Stimulated activated CD4-positive, alpha-beta T cell treated with anti-CD3 and anti-CD28 coated beads, Interleukin-12 subunit alpha, Interleukin-12 subunit beta, amount 100 ng/mL, for 24 hours (primary cell): ENCODE measurements around the gene GRID1.

Experiments
- DNase-seq, 2 experiments: peaks; one replicate each; pipeline ENCODE4 v3.0.0-alpha.2; 2020; ENCODE audit warnings: low read depth in 2 of 2

The GRID1 gene

GRCh38 chr10:86314616-86315548, 51.7 kb downstream of the GRID1 start:
- no peak for DNase-seq

DNA sequence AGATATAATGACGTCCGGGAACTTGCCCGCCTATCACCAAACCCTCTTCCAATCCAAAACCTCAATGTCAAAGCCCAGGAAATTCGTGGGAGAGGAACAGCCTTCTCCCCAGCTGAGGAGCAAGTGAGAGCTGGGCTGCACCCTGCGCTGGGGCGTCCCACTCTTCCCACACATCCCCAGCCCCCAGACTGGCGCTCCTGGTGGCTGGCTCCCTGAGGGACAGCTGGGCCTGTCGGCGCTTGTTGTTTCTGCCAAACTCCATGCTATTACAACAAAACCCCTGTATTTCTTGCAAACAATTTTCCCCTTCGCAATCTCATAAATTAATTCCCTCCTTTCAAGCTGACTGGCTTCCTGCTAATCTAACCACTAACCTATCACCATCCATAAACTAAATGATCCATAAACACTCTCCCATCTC, 53.0 kb downstream of the GRID1 start:
- DNase-seq = no peak

- no peak for DNase-seq
Measured at GRCh38 chr10:86312701-86313270, 53.8 kb downstream of the GRID1 start.

GRCh38 chr10:86311906-86312305, 54.7 kb downstream of the GRID1 start:
- no peak for DNase-seq

DNA sequence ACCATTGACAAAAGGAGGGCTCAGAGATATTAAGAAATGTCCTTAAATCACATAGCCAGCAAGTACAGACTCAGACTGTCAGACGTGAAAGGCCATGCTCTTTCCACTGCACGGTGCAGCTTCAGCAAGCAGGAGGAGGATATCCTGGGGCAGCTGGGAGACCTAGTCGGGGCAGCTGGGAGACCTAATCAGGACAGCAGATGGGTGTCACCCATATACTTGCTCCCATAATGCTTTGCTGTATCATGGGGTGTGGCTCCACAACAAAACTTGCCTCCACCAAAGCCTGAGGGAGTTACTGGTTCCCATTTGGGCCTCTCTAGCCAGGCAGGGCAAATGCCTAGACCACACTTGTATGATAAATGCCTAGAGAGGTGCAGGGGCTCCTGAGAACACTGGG, 55.4 kb downstream of the GRID1 start:
- no peak for DNase-seq

DNA sequence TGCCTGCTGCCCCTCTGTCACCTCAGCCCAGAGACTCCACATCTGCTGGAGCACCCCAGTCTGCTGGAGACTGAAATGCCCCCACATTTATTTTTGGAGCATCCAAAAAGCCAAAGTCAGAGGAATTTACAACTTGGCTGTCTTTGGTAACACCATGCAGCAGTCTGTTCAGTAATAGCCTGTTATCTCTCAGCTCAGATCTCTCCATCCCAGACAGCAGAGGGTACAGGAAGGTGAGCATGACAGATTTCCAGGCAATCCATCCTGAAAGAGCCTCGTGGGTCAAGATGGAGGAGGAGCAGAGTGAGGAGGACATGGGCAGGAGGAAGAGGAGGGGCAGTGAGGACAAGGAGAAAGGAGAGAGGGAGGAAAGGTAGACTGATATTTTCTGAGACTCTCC, 55.9 kb downstream of the GRID1 start:
- DNase-seq = no peak

- DNase-seq = no peak
Measured at GRCh38 chr10:86310291-86310690, 56.3 kb downstream of the GRID1 start.

DNA sequence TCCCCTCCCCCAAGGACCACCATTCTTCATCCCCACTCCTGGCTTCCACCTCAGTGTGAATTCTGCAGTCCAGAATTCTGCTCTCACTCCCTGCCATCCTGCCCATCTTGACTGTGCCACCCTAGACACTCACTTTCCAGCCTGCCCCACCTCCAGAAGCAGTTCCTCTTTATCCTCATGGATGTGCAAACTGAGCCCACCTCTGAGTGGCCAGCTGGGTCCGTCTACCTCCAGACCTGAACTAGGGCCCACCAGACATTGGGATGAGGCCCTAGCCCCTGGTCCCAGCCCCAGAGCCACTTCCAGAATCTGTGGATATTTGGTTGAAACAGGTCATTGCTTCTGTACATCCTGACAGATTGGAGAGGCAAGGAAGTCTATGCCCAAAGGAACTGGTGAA, 58.5 kb downstream of the GRID1 start:
- no peak for DNase-seq

GRCh38 chr10:86306628-86307278, 59.8 kb downstream of the GRID1 start:
- DNase-seq = no peak

GRCh38 chr10:86305521-86305920, 61.1 kb downstream of the GRID1 start:
- no peak for DNase-seq

GRCh38 chr10:86304436-86304835, 62.2 kb downstream of the GRID1 start:
- no peak for DNase-seq

GRCh38 chr10:86303626-86304025, 63.0 kb downstream of the GRID1 start:
- DNase-seq = no peak

DNA sequence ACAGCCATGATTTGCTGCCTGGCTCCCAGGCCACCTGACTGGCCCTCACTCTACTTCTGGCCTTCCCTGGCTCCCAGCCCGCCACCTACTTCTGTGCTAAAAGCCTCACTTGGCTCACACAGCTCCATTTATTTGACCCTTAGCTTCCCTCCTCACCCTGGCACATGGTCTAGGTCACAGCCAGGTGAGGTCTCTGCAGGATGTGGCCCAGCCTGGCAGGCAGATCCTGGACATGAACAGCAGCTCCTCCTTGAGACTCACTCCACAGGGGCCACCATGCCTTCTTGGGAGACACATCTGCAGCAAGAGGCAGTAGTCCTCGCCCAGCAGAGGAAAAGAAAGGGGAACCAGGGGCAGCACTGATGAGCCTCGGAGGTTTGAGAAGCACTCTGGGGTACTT, 64.6 kb downstream of the GRID1 start:
- DNase-seq = no peak

DNA sequence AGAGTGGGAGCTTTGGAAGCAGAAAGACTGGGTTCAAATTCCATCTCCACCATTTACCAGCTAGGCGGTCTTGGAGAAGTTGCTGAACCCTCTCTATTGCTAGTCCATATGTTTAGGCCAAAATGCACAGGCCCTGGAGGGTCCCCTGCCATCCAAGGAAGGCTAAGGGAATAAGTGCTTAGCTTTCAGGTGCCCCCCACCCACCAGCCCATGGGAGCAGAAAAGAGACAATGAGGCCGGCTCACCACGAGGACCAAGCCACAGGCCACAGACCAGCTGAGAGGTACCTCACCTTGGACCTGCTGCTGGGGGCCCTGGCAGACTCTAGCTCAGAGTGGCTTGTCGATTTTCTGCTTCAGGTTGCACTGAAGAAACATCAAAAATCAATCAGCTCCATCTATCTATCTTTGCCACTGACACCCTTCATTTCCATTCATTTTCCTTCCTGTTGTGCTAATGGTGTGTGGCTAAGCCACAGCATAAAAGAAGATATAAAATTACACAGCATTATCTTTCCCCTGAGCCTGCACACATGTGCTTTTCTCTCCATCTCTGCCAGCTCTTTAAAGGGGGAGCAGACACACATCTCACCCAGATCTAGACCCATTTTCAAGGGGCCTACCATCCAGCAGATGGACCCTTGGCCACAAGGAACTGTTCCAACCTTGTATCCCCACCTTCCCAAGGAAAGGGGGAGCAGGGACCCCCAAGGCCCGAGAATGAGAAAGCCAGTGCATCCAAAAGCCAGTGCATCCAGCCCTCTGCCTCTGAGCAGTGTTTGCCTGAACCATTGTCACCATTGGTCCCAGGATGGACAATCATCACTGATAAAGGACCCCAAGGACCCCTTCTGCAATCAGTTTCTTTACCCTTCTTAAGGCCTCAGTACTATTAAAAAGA, 65.4 kb downstream of the GRID1 start:
- no peak for DNase-seq

GRCh38 chr10:86300399-86300925, 66.1 kb downstream of the GRID1 start:
- DNase-seq = no peak

GRCh38 chr10:86299562-86299961, 67.0 kb downstream of the GRID1 start:
- no peak for DNase-seq

- DNase-seq = no peak
Measured at GRCh38 chr10:86298501-86299001, 68.0 kb downstream of the GRID1 start.

GRCh38 chr10:86295791-86296190, 70.8 kb downstream of the GRID1 start:
- DNase-seq = no peak

- no peak for DNase-seq
Measured at GRCh38 chr10:86295351-86295750, 71.2 kb downstream of the GRID1 start.

DNA sequence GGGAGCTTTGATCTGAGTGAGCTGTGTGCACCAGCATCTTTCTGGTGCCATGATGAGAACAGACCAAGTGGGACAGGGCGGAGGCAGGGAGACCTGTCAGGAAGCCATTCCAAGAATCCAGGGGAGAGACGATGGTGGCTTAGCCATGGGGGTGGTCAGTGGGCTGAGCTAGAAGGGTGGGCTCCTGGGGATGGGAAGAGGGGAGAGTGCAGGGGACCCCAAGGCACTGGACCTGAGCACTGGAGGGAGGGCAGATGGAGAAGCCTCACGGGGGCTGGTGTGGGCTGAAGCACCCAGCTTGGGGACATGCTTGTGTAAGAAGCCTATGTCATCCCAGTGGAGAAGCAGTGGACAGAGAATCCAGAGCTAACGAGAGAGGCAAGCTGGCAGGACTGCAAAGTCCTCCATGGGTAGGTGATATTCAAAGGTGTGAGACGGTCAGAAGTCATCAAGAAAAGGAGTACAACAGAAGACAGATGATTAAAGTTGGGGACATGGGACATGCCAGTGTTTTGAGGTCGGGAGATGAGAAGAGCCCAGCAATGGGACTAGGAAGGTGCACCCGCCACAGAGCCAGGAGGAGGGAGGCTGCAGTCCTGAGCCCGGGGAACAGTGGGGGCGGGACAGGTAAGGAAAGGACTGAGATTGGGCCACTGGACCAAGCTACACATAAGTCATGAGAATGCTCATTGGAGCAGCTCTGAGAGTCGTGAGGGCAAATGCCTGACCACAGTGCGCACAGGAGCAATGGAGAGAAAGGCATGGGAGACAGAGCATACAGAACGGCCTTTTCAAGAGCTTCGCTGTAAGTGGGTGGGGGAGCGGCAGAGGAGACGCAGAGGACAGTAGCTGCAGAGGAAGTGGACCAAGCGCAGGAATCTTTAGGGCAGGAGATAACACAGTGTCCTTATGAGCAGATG, 72.0 kb downstream of the GRID1 start:
- no peak for DNase-seq
